Osteocyte (in vitro differentiated cells): Measurements from ENCODE around the gene MMP24. TPM values are rescaled to one million over a fixed set of nuclear protein-coding genes. Genes with fewer than 3 reads are reported as not detected.
"Not testable (repeated sequence)": the region's sequence is repeated elsewhere in the genome, so short reads cannot be mapped to it uniquely, and the experiment has no call there.

Experiments used
- DNase-seq: peaks from one replicate; pipeline ENCODE4 v3.0.0; 2021; ENCODE audit warnings: mixed read lengths; ENCODE audit not compliant: unreplicated experiment; ENCODE audit errors: extremely low spot score
- H3K27ac Mint-ChIP-seq: one replicate; pipeline ENCODE4 v1.8.0; 2021; ENCODE audit warnings: mild to moderate bottlenecking, mixed read lengths; ENCODE audit not compliant: unreplicated experiment
- H3K27me3 Mint-ChIP-seq: one replicate; pipeline ENCODE4 v1.8.0; 2021; ENCODE audit warnings: mixed read lengths; ENCODE audit not compliant: unreplicated experiment
- H3K36me3 Mint-ChIP-seq: one replicate; pipeline ENCODE4 v1.8.0; 2021; ENCODE audit warnings: mixed read lengths; ENCODE audit not compliant: unreplicated experiment
- H3K4me1 Mint-ChIP-seq: one replicate; pipeline ENCODE4 v1.8.0; 2021; ENCODE audit warnings: mixed read lengths; ENCODE audit not compliant: unreplicated experiment
- H3K4me3 Mint-ChIP-seq: one replicate; pipeline ENCODE4 v1.8.0; 2021; ENCODE audit warnings: mild to moderate bottlenecking, moderate library complexity, mixed read lengths; ENCODE audit not compliant: unreplicated experiment
- H3K9me3 Mint-ChIP-seq: one replicate; pipeline ENCODE4 v1.8.0; 2021; ENCODE audit warnings: mixed read lengths; ENCODE audit not compliant: unreplicated experiment
- total RNA-seq: library from RNA; stranded (reverse); gene quantifications from 2 replicates; pipeline ENCODE4 v1.2.1, GENCODE V29; 2021
- TF ChIP-seq, protein P1 (sequence below): fragments of 200-600 bp; sonication (generic); IDR thresholded peaks from 2 replicates; pipeline ENCODE4 v1.5.0; 2021; ENCODE audit warnings: antibody characterized with exemption, mild to moderate bottlenecking, moderate library complexity

MMP24 gene
- total RNA-seq, 1 donor from 2014 or later, result 0.54 TPM

- peaks cover 26% of the 10 kb centered on the region for H3K27me3 Mint-ChIP-seq
- no peak overlapping the region for H3K4me3 Mint-ChIP-seq
- no peaks in the 10 kb centered on the region for H3K9me3 Mint-ChIP-seq
- H3K4me1 Mint-ChIP-seq, result no peaks in the 10 kb centered on the region
- no peak for DNase-seq
- TF ChIP-seq, protein P1, sequence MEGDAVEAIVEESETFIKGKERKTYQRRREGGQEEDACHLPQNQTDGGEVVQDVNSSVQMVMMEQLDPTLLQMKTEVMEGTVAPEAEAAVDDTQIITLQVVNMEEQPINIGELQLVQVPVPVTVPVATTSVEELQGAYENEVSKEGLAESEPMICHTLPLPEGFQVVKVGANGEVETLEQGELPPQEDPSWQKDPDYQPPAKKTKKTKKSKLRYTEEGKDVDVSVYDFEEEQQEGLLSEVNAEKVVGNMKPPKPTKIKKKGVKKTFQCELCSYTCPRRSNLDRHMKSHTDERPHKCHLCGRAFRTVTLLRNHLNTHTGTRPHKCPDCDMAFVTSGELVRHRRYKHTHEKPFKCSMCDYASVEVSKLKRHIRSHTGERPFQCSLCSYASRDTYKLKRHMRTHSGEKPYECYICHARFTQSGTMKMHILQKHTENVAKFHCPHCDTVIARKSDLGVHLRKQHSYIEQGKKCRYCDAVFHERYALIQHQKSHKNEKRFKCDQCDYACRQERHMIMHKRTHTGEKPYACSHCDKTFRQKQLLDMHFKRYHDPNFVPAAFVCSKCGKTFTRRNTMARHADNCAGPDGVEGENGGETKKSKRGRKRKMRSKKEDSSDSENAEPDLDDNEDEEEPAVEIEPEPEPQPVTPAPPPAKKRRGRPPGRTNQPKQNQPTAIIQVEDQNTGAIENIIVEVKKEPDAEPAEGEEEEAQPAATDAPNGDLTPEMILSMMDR, result no peak
- H3K27ac Mint-ChIP-seq, result no peak overlapping the region
- H3K36me3 Mint-ChIP-seq, result no peaks in the 10 kb centered on the region
Measured at GRCh38 chr20:35187584-35188190, 38.8 kb upstream of the MMP24 start.

DNA sequence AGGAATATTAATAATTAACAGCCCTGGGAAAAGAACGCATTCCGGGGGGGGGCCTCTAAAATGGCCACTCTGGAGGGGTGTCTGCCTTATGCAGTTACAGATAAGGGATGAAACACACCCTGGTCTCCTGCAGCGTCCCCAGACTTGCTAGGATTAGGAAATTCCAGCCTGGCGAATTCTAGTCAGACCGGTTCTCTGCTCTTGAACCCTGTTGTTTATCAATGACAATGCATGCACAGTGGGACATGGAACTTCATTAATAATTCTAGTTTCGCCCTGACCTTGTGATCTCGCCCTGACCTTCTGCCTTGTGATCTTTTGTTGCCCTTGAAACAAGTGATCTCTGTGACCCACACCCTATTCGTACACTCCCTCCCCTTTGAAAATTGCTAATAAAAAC, 37.3 kb upstream of the MMP24 start:
- not testable (repeated sequence) for H3K9me3 Mint-ChIP-seq, H3K4me3 Mint-ChIP-seq, H3K36me3 Mint-ChIP-seq, H3K27ac Mint-ChIP-seq, H3K4me1 Mint-ChIP-seq, DNase-seq
- H3K27me3 Mint-ChIP-seq, result peaks cover 14% of the 10 kb centered on the region

GRCh38 chr20:35190556-35190955, 35.9 kb upstream of the MMP24 start:
- Mint-ChIP-seq H3K27me3 (peaks cover 5% of the 10 kb centered on the region), H3K4me1 (no peaks in the 10 kb centered on the region), H3K27ac (no peak overlapping the region), H3K36me3 (peaks cover 2% of the 10 kb centered on the region), H3K9me3 (peaks cover 10% of the 10 kb centered on the region), H3K4me3 (no peak overlapping the region)
- DNase-seq, result no peak
- TF ChIP-seq, protein P1, result no peak

- Mint-ChIP-seq H3K4me1 (no peaks in the 10 kb centered on the region), H3K27me3 (peaks cover 5% of the 10 kb centered on the region), H3K36me3 (peaks cover 6% of the 10 kb centered on the region), H3K27ac (no peak overlapping the region), H3K9me3 (peaks cover 15% of the 10 kb centered on the region), H3K4me3 (no peak overlapping the region)
- DNase-seq, result no peak
- TF ChIP-seq, protein P1, result no peak
Measured at GRCh38 chr20:35191419-35192117, 34.9 kb upstream of the MMP24 start.

- no peak for DNase-seq
- H3K4me3 Mint-ChIP-seq, result no peak overlapping the region
- TF ChIP-seq, protein P1, result no peak
- peaks cover 16% of the 10 kb centered on the region for H3K9me3 Mint-ChIP-seq
- peaks cover 5% of the 10 kb centered on the region for H3K27me3 Mint-ChIP-seq
- H3K36me3 Mint-ChIP-seq, result peaks cover 10% of the 10 kb centered on the region
- no peaks in the 10 kb centered on the region for H3K4me1 Mint-ChIP-seq
- H3K27ac Mint-ChIP-seq, result no peak overlapping the region
Measured at GRCh38 chr20:35192118-35192872, 34.2 kb upstream of the MMP24 start.

- H3K27me3 Mint-ChIP-seq, H3K27ac Mint-ChIP-seq, H3K4me3 Mint-ChIP-seq, DNase-seq, H3K4me1 Mint-ChIP-seq: not testable (repeated sequence)
- peaks cover 13% of the 10 kb centered on the region for H3K36me3 Mint-ChIP-seq
- peaks cover 17% of the 10 kb centered on the region for H3K9me3 Mint-ChIP-seq
Measured at GRCh38 chr20:35193031-35193791, 33.3 kb upstream of the MMP24 start.
